Mammary epithelial cell (primary cell): Measurements from ENCODE around the gene CREBBP.

ENCODE experiments used
- EZH2 ChIP-seq: IDR thresholded peaks from 2 replicates; pipeline ENCODE4 v1.6.1; 2012; ENCODE audit warnings: low read length, inconsistent platforms, borderline replicate concordance
- TF ChIP-seq, protein P1 (sequence below), 2 donors: IDR thresholded peaks in 1 of 2; conservative IDR thresholded peaks in 1 of 2; 2 replicates each; pipeline ENCODE4 v1.5.1; 2011 to 2012; ENCODE audit warnings: inconsistent platforms in 2 of 2, low read length in 2 of 2, mild to moderate bottlenecking in 2 of 2, control low read depth in 1 of 2, low read depth in 1 of 2; ENCODE audit not compliant: insufficient read depth in 1 of 2; ENCODE audit errors: extremely low read depth in 1 of 2

- TF ChIP-seq, protein P1, sequence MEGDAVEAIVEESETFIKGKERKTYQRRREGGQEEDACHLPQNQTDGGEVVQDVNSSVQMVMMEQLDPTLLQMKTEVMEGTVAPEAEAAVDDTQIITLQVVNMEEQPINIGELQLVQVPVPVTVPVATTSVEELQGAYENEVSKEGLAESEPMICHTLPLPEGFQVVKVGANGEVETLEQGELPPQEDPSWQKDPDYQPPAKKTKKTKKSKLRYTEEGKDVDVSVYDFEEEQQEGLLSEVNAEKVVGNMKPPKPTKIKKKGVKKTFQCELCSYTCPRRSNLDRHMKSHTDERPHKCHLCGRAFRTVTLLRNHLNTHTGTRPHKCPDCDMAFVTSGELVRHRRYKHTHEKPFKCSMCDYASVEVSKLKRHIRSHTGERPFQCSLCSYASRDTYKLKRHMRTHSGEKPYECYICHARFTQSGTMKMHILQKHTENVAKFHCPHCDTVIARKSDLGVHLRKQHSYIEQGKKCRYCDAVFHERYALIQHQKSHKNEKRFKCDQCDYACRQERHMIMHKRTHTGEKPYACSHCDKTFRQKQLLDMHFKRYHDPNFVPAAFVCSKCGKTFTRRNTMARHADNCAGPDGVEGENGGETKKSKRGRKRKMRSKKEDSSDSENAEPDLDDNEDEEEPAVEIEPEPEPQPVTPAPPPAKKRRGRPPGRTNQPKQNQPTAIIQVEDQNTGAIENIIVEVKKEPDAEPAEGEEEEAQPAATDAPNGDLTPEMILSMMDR (conservative IDR thresholded peaks at IDR 0.05 in 1 of 2, IDR thresholded peaks at IDR 0.05 in 1 of 2; ENCODE audit: extremely low read depth in 1 of 2, insufficient read depth in 1 of 2, low read depth in 1 of 2, low read length in 2 of 2), result no peak
- TF ChIP-seq EZH2, result no peak
Measured at GRCh38 chr16:3773663-3774062, 106.8 kb downstream of the CREBBP start.
